Smooth muscle cell (in vitro differentiated cells): Measurements from ENCODE around the gene PI4KA. TPM values are rescaled to one million over a fixed set of nuclear protein-coding genes. Genes with fewer than 3 reads are reported as not detected.

Experiments
- DNase-seq: peaks from one replicate; lab custom pipeline; 2025; ENCODE audit not compliant: unreplicated experiment; lab: John Stamatoyannopoulos, UW
- H2AFZ ChIP-seq: fragments of 200-600 bp; sonication (generic); 2 replicates; pipeline ENCODE4 v1.6.0; 2016; ENCODE audit warnings: antibody characterized with exemption, low read depth, mild to moderate bottlenecking
- H3F3A ChIP-seq: fragments of 200-600 bp; sonication (generic); 2 replicates; pipeline ENCODE4 v1.6.0; 2017; ENCODE audit warnings: antibody characterized with exemption, low read depth
- H3K27ac ChIP-seq: fragments of 200-600 bp; sonication (generic); 2 replicates; pipeline ENCODE4 v1.5.1; 2016; ENCODE audit warnings: low read depth, mild to moderate bottlenecking
- H3K27me3 ChIP-seq: fragments of 200-600 bp; sonication (generic); 2 replicates; pipeline ENCODE4 v1.6.1; 2016; ENCODE audit warnings: low read depth, mild to moderate bottlenecking
- H3K36me3 ChIP-seq: fragments of 200-600 bp; sonication (generic); 2 replicates; pipeline ENCODE4 v1.5.1; 2016; ENCODE audit warnings: low read depth
- H3K4me1 ChIP-seq: fragments of 200-600 bp; sonication (generic); 2 replicates; pipeline ENCODE4 v1.5.1; 2016; ENCODE audit warnings: low read depth
- H3K4me2 ChIP-seq: fragments of 200-600 bp; sonication (generic); 2 replicates; pipeline ENCODE4 v1.6.0; 2016; ENCODE audit warnings: mild to moderate bottlenecking
- H3K4me3 ChIP-seq: fragments of 200-600 bp; sonication (generic); 2 replicates; pipeline ENCODE4 v1.5.1; 2016; ENCODE audit warnings: mild to moderate bottlenecking
- H3K79me2 ChIP-seq: fragments of 200-600 bp; sonication (generic); 2 replicates; pipeline ENCODE4 v1.6.0; 2016; ENCODE audit warnings: low read depth, mild to moderate bottlenecking
- H3K9ac ChIP-seq: fragments of 200-600 bp; sonication (generic); 2 replicates; pipeline ENCODE4 v1.6.0; 2016; ENCODE audit warnings: low read depth
- H3K9me3 ChIP-seq: fragments of 200-600 bp; sonication (generic); replicated peaks from 2 replicates; pipeline ENCODE4 v1.5.1; 2016; ENCODE audit warnings: low read depth
- H4K20me1 ChIP-seq: fragments of 200-600 bp; sonication (generic); 2 replicates; pipeline ENCODE4 v1.6.0; 2016; ENCODE audit warnings: low read depth
- WGBS: methylation state at CpG from one replicate; pipeline ENCODE4 v1.1.7; 2016; ENCODE audit warnings: low lambda C conversion rate; 5-methylcytosine and 5-hydroxymethylcytosine counted together
- polyA plus RNA-seq: library from polyadenylated mRNA; unstranded; fragments of >200 nt; fragmentation: Nextera tagmentation; extraction: Ambion mirVana; gene quantifications from 2 replicates; pipeline ENCODE4 v1.2.1, GENCODE V29; 2016
- total RNA-seq: library from RNA; depleted of rRNA; stranded (reverse); fragments of >200 nt; gene quantifications from 2 replicates; pipeline ENCODE4 v1.2.3, GENCODE V29; 2014
- TF ChIP-seq, protein P1 (sequence below): fragments of 200-600 bp; sonication (generic); IDR thresholded peaks from 2 replicates; pipeline ENCODE4 v1.5.1; 2017; ENCODE audit warnings: borderline replicate concordance, mild to moderate bottlenecking, antibody characterized with exemption; ENCODE audit not compliant: insufficient read depth, poor library complexity, severe bottlenecking

Gene PI4KA
- total and polyA plus RNA-seq, 2 experiments from 2014 or later, result 23.5 to 33.2 TPM

DNA sequence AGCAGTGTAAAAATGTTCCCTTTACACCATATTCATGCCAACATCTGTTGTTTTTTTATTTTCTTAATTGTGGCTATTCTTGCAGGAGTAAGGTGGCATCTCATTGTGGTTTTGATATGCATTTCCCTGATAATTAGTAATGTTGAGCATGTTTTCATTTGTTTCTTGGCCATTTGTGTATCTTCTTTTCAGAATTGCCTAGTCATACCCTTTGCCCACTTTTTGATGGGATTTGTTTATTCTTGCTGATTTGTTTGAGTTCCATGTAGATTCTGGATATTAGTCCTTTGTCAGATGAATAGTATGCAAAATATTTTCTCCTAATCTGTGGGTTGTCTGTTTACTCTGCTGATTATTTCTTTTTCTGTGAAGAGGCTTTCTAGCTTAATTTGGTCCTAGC lies 183.6 kb downstream of the PI4KA start:
- Histone ChIP-seq H3K27me3 (no peaks in the 10 kb centered on the region), H3K4me1 (no peaks in the 10 kb centered on the region), H3F3A (peaks cover 4% of the 10 kb centered on the region), H3K9me3 (no peaks in the 10 kb centered on the region), H3K4me3 (no peak overlapping the region), H2AFZ (no peak overlapping the region), H3K36me3 (no peaks in the 10 kb centered on the region), H3K4me2 (no peak overlapping the region), H3K9ac (no peak overlapping the region), H3K79me2 (no peaks in the 10 kb centered on the region), H4K20me1 (no peaks in the 10 kb centered on the region), H3K27ac (no peak overlapping the region)
- TF ChIP-seq, protein P1, sequence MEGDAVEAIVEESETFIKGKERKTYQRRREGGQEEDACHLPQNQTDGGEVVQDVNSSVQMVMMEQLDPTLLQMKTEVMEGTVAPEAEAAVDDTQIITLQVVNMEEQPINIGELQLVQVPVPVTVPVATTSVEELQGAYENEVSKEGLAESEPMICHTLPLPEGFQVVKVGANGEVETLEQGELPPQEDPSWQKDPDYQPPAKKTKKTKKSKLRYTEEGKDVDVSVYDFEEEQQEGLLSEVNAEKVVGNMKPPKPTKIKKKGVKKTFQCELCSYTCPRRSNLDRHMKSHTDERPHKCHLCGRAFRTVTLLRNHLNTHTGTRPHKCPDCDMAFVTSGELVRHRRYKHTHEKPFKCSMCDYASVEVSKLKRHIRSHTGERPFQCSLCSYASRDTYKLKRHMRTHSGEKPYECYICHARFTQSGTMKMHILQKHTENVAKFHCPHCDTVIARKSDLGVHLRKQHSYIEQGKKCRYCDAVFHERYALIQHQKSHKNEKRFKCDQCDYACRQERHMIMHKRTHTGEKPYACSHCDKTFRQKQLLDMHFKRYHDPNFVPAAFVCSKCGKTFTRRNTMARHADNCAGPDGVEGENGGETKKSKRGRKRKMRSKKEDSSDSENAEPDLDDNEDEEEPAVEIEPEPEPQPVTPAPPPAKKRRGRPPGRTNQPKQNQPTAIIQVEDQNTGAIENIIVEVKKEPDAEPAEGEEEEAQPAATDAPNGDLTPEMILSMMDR, result no peak
- no peak for DNase-seq

DNA sequence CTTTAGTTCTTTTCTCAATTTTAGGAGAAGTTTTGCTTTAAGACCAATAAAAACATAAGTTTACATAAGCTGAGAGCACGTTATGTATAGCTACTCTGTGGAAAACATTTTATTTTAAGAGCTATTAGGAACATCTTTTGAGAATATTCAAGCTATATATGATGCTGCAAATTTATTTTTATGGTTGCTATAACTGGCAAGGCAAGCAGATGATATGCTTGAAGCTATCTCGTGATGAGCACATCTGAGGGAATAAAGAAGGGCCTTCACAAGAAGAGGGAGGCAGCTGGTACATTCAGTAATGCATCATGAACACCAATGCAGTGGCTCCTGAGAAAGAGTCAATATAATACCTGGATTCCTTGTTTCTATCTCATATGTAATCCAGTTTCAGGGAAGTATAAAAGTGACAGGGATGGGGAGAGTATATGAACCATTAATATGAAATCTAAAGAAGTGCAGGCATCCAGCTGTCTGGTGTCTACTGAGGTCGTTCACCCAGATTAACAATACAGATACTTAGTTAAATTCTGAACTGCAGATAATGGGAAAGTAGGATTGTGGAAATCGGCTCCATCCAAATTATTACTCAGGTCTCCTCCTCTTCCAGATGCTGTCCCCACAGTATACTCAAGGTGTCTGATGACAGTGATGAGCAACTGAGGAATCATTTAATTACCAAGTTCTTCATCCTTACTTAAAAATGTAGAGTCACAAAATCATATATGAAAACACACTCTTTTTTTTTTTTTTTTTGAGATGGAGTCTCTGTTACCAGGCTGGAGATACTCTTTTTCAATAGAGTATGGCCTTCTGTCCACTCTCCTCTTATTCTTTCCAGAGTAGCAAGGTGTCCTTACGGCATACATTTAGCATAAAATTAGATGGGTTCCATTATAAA lies 185.1 kb downstream of the PI4KA start:
- Histone ChIP-seq H3K4me2 (no peak overlapping the region), H3K27me3 (no peaks in the 10 kb centered on the region), H3K79me2 (no peaks in the 10 kb centered on the region), H4K20me1 (no peaks in the 10 kb centered on the region), H3K9me3 (no peaks in the 10 kb centered on the region), H3K4me3 (no peak overlapping the region), H3K36me3 (no peaks in the 10 kb centered on the region), H3K9ac (no peak overlapping the region), H2AFZ (no peak overlapping the region), H3K27ac (no peak overlapping the region), H3K4me1 (no peaks in the 10 kb centered on the region), H3F3A (peaks cover 4% of the 10 kb centered on the region)
- TF ChIP-seq, protein P1, result no peak
- no peak for DNase-seq
- 83% methylated on average over 5 of the region's 5 CpGs for WGBS

DNA sequence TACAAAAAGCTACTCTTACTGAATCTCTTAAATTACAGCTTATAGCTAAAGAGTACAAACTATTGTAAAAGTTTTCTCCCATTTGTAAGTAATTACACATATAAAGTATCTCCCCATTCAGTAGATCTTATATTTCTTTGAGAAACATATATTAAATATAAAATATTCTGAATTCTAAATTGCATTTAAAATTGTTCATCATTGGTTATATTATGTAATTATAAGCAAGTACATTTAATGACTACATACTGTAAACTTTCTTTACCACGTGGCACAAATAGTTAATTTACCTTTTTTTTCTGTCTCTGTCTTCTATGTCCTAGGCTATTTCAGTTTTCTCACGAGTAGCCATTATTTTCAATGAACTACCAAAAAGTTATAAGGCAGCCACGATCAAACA lies 185.9 kb downstream of the PI4KA start:
- no peak for DNase-seq
- no peak overlapping the region for H3K9ac ChIP-seq
- 83% methylated on average over 3 of the region's 3 CpGs for WGBS

More for the DNA sequence above, 185.9 kb downstream of the PI4KA start:
- Histone ChIP-seq H3K79me2 (no peaks in the 10 kb centered on the region), H3K36me3 (no peaks in the 10 kb centered on the region), H3K9me3 (no peaks in the 10 kb centered on the region), H3K27me3 (no peaks in the 10 kb centered on the region), H2AFZ (no peak overlapping the region), H4K20me1 (no peaks in the 10 kb centered on the region), H3K27ac (no peak overlapping the region), H3F3A (peaks cover 4% of the 10 kb centered on the region), H3K4me3 (no peak overlapping the region), H3K4me1 (no peaks in the 10 kb centered on the region), H3K4me2 (no peak overlapping the region)
- TF ChIP-seq, protein P1, result no peak
